MCF 10A (cell line): ENCODE results near the gene PKN2. TPM values are rescaled to one million over a fixed set of nuclear protein-coding genes. Genes with fewer than 3 reads are reported as not detected.

Experiments used
- BruUV-seq: library from RNA; stranded (reverse); fragments of 400-500 nt; replicated peaks from 2 replicates; lab custom pipeline; 2021; lab: Mats Ljungman, UMichigan
- CTCF ChIA-PET: fragments of 300-600 bp; sonication (Branson Sonifier 250); formaldehyde crosslinking; extraction: SDS; loops from one replicate; lab custom pipeline; 2021; ENCODE audit warnings: antibody characterized with exemption, inconsistent platforms; lab: Yijun Ruan, JAX
- POLR2A ChIA-PET: fragments of 300-600, 350-650 bp; sonication (Branson Sonifier 250); formaldehyde crosslinking; extraction: SDS; loops from one replicate; lab custom pipeline; 2020; ENCODE audit warnings: antibody characterized with exemption, inconsistent platforms; lab: Yijun Ruan, JAX
- DNase-seq: peaks from one replicate; pipeline ENCODE4 v3.0.0-alpha.2; 2018; ENCODE audit not compliant: unreplicated experiment
- H3K27ac Mint-ChIP-seq: one replicate; pipeline ENCODE4 v1.8.0; 2022; ENCODE audit warnings: mild to moderate bottlenecking, low read depth, mixed read lengths; ENCODE audit not compliant: unreplicated experiment
- H3K27me3 Mint-ChIP-seq: one replicate; pipeline ENCODE4 v1.8.0; 2022; ENCODE audit warnings: mixed read lengths; ENCODE audit not compliant: insufficient read depth, unreplicated experiment
- H3K36me3 Mint-ChIP-seq: one replicate; pipeline ENCODE4 v1.8.0; 2022; ENCODE audit warnings: mild to moderate bottlenecking, moderate library complexity, mixed read lengths; ENCODE audit not compliant: insufficient read depth, unreplicated experiment
- H3K4me1 Mint-ChIP-seq: one replicate; pipeline ENCODE4 v1.8.0; 2022; ENCODE audit warnings: mixed read lengths; ENCODE audit not compliant: insufficient read depth, unreplicated experiment
- H3K4me3 Mint-ChIP-seq: one replicate; pipeline ENCODE4 v1.8.0; 2022; ENCODE audit warnings: mild to moderate bottlenecking, moderate library complexity, mixed read lengths; ENCODE audit not compliant: unreplicated experiment
- H3K9me3 Mint-ChIP-seq: one replicate; pipeline ENCODE4 v1.8.0; 2022; ENCODE audit warnings: mixed read lengths; ENCODE audit not compliant: unreplicated experiment
- intact Hi-C: fragments of 100-400 bp; cut with micrococcal nuclease; formaldehyde crosslinking; loops from 2 replicates; pipeline ENCODE4 v1.14.1; 2022
- total RNA-seq: library from RNA; stranded (reverse); gene quantifications from 2 replicates; pipeline ENCODE4 v1.2.3, GENCODE V29; 2022
- TF ChIP-seq, protein P1 (sequence below): fragments of 200-600 bp; IDR thresholded peaks from one replicate; pipeline ENCODE4 v1.8.0; 2022; ENCODE audit warnings: antibody characterized with exemption, mild to moderate bottlenecking; ENCODE audit not compliant: unreplicated experiment

The PKN2 gene
- total RNA-seq, 1 experiment from 2014 or later, result 40.2 TPM

DNA sequence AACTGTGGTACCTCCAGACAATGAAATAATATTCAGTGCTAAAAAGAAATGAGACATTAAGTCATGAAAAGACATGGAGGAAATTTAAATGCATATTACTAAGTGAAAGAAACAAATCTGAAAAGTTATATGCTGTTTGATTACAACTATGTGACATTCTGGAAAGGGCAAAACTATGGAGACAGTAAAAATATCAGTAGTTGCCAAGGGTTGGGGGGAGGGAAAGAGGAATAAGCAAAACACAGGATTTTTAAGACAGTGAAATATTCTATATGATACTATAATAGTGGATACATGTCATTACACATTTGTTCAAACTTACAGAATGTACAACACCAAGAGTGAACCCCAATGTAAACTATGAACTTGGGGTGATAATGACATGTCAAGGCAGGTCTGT lies 38.2 kb upstream of the PKN2 start:
- peaks cover 10% of the 10 kb centered on the region for H3K4me1 Mint-ChIP-seq
- H3K4me3 Mint-ChIP-seq, result no peak overlapping the region
- intact Hi-C loops, result no loop called here
- TF ChIP-seq, protein P1, sequence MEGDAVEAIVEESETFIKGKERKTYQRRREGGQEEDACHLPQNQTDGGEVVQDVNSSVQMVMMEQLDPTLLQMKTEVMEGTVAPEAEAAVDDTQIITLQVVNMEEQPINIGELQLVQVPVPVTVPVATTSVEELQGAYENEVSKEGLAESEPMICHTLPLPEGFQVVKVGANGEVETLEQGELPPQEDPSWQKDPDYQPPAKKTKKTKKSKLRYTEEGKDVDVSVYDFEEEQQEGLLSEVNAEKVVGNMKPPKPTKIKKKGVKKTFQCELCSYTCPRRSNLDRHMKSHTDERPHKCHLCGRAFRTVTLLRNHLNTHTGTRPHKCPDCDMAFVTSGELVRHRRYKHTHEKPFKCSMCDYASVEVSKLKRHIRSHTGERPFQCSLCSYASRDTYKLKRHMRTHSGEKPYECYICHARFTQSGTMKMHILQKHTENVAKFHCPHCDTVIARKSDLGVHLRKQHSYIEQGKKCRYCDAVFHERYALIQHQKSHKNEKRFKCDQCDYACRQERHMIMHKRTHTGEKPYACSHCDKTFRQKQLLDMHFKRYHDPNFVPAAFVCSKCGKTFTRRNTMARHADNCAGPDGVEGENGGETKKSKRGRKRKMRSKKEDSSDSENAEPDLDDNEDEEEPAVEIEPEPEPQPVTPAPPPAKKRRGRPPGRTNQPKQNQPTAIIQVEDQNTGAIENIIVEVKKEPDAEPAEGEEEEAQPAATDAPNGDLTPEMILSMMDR, result no peak
- ChIA-PET CTCF (interaction anchor here (0.6 to 2.8 kb wide), 3 partner anchors 11 to 317 kb away, joined by 4 to 17 read pairs (median 5); no protein-coding TSS in a partner anchor), POLR2A (interaction anchor here (1.9 kb wide), 1 partner anchor 38 kb away, joined by 9 read pairs; the partner anchor contains the start of gene PKN2)
- no peaks in the 10 kb centered on the region for H3K9me3 Mint-ChIP-seq
- no peak overlapping the region for H3K27ac Mint-ChIP-seq
- DNase-seq, result no peak
- H3K36me3 Mint-ChIP-seq, result no peaks in the 10 kb centered on the region
- BruUV-seq, result no TSS peak
- H3K27me3 Mint-ChIP-seq, result no peaks in the 10 kb centered on the region

DNA sequence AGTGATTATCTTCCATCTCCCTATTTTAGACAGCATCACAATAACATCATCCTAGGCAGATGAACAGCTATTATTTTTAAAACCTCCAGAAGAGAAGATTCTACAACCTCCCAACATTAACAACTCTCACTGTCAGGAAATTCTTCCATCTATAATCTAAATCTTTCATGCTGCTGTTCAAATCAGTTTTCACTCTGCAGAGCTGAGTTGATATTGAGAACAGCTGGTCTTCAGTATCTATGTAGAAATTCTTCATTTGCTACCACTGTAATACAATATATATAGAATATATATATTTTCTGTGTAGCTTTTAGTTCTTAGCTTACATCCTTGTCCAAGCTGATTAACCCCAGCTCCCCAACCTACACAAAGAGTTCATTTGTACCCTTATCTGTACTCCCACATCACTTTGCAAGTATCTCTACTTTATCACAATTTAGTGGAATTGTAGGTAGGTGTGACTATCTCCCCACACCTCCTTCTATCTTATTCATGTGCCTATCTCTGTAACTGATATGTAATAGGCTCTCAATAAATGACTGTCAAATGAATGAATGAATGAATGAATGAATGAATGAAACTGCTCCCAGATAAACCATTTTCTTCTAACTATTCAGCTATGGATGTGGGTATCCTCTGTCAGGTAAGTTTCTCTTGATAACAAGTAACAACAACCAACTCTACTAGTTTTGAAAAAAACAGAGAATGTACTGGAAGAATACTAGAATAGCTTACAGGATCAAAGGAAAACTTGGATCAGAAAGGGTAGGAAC lies 37.4 kb upstream of the PKN2 start:
- intact Hi-C loops, result no loop called here

DNA sequence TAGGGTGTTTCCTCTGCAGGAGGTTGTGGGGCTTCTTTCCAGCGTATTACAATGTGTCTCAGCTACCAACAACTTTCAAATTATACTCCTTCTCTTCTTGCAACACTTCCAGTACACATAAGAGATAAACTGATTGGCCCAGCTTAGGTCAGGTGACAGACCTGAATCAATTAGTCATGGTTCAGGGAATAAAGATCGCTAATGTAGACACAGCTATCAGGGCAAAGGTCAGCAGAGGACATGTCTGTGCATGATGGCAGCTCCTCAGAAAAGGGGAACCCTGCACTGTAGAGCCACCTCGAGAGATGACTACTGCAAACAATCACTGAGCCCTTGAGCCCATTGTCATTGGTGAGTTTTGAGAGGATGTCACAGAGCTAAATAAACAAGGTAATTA lies 36.8 kb upstream of the PKN2 start:
- no peak overlapping the region for H3K27ac Mint-ChIP-seq
- H3K36me3 Mint-ChIP-seq, result no peaks in the 10 kb centered on the region
- TF ChIP-seq, protein P1, result no peak
- no peaks in the 10 kb centered on the region for H3K27me3 Mint-ChIP-seq
- peak; percentile 62 for DNase-seq
- no peaks in the 10 kb centered on the region for H3K9me3 Mint-ChIP-seq
- H3K4me1 Mint-ChIP-seq, result peaks cover 10% of the 10 kb centered on the region
- no peak overlapping the region for H3K4me3 Mint-ChIP-seq
- intact Hi-C loops, result no loop called here
- ChIA-PET CTCF (interaction anchor here (0.7 to 2.8 kb wide), 5 partner anchors 10 to 1516 kb away, joined by 3 to 17 read pairs (median 3); no protein-coding TSS in a partner anchor), POLR2A (interaction anchor here (1.9 to 2.2 kb wide), 2 partner anchors 35 to 36 kb away, joined by 6 to 9 read pairs; partner anchors contain the start of gene PKN2)
- BruUV-seq, result no TSS peak

More for the DNA sequence above, 37.4 kb upstream of the PKN2 start:
- Mint-ChIP-seq H3K4me1 (peaks cover 10% of the 10 kb centered on the region), H3K27ac (no peak overlapping the region), H3K36me3 (no peaks in the 10 kb centered on the region), H3K4me3 (no peak overlapping the region), H3K27me3 (no peaks in the 10 kb centered on the region), H3K9me3 (no peaks in the 10 kb centered on the region)
- no peak for DNase-seq
- TF ChIP-seq, protein P1, result no peak
- CTCF ChIA-PET, result interaction anchor here (0.7 to 2.8 kb wide), 6 partner anchors 10 to 1515 kb away, joined by 3 to 17 read pairs (median 4); no protein-coding TSS in a partner anchor
- no TSS peak for BruUV-seq
- POLR2A ChIA-PET, result interaction anchor here (1.9 kb wide), 1 partner anchor 37 kb away, joined by 9 read pairs; the partner anchor contains the start of gene PKN2
